ENCODE results near the gene ADGRV1.

The ADGRV1 gene, protein sequence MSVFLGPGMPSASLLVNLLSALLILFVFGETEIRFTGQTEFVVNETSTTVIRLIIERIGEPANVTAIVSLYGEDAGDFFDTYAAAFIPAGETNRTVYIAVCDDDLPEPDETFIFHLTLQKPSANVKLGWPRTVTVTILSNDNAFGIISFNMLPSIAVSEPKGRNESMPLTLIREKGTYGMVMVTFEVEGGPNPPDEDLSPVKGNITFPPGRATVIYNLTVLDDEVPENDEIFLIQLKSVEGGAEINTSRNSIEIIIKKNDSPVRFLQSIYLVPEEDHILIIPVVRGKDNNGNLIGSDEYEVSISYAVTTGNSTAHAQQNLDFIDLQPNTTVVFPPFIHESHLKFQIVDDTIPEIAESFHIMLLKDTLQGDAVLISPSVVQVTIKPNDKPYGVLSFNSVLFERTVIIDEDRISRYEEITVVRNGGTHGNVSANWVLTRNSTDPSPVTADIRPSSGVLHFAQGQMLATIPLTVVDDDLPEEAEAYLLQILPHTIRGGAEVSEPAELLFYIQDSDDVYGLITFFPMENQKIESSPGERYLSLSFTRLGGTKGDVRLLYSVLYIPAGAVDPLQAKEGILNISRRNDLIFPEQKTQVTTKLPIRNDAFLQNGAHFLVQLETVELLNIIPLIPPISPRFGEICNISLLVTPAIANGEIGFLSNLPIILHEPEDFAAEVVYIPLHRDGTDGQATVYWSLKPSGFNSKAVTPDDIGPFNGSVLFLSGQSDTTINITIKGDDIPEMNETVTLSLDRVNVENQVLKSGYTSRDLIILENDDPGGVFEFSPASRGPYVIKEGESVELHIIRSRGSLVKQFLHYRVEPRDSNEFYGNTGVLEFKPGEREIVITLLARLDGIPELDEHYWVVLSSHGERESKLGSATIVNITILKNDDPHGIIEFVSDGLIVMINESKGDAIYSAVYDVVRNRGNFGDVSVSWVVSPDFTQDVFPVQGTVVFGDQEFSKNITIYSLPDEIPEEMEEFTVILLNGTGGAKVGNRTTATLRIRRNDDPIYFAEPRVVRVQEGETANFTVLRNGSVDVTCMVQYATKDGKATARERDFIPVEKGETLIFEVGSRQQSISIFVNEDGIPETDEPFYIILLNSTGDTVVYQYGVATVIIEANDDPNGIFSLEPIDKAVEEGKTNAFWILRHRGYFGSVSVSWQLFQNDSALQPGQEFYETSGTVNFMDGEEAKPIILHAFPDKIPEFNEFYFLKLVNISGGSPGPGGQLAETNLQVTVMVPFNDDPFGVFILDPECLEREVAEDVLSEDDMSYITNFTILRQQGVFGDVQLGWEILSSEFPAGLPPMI (N-terminal part only)

DNA sequence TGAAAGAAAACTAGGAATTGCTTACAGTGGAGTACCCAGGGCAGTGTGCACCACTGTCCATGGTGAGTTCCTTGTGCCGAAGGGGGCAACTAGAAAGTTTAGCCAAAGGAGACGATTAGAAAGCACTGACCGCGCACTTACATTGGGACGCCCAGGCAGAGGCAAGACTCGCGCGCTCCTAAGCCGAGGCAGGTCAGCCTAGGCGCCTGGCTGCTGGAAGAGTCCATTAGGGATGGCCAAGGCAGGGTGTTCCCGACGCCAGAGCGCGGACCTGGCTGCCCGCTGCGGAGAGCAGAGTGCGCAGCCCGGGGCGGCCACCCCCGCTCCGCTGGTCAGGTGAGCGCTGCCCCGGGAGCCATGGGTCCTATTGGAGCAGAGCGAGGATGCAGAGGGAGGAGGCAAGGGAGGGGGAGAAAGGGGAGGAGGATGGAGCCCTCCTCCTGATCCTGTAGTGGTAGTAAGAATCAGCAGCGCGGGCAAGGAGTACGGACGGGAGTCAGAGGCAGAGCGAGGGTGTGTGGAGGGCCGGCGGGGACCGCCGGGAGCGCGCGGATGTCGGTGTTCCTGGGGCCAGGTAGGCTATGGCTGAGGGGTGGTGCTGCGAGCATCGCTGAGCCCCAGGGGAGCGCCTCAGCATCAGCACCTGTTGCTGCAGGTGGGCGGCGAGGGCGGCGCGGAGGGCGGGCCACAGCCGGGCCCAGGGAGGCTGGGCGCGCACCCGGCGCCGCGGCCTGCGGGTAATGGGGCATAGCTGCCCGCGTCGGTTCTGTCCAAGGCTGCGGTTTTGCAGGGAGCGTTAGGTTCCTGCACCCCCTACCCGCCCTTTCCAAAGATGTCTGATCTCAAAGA is at the start of gene ADGRV1:
ADGRV1 (plus strand) TSS at position 454 of the 849 bp plus-strand sequence; CDS start at position 553, 99 bp downstream.
- no peak for DNase-seq (ENCODE audit: low read depth)

DNA sequence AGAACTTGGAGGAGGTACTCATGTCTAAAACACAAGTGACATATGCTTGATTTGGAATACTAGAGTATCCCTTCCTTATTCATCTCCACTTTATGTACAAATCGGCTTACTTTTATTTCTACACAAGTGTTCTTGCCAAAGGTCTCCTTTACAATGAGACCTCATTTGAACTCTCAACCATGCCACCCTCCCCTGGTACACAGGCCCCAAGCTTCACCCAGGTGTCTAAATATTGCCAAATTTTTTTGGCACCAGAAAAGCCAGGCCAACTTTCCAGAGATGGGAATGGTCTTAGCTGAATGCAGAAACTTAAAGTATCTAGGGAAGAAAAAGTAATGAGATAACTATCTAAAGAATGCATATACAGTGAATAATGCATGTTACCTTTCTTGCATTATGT is 48.2 kb upstream of the ADGRV1 start:
- DNase-seq (ENCODE audit: low read depth) = no peak

DNA sequence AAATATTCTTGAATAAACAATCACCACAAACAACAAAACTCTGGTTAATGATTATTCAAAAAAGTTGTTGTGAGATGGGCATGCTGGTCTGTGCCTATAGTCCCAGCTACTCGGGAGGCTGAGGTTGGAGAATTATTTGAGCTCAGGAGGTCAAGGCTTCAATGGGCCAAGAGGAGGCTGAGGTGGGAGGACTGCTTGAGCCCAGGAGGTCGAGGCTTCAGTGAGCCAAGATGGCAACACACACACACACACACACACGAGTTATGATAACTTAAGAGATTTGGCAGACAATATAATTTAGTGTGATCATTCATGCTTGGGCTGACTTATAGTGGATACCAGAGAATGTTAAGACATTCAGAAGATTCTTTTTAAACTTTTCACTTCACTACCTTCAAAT is 44.1 kb upstream of the ADGRV1 start:
- no peak for DNase-seq (ENCODE audit: low read depth)

DNA sequence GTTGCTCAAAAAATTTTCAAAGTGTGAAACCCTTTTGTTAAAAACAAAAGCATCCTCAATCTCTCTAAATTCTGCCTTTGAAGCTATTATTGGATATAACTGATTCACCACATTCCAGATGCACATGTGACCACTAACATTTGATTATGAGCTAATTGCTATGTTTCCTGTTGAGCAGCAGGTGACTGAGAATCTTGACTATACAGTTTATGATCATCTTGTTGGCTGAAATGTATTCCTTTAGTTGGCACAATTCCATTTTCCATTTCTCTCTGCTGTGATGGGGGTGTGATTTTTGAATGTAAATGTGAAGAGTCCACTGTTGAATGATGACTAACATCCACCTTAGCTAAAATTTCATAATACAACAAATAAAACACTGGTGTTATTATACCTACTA is 39.9 kb upstream of the ADGRV1 start:
- DNase-seq (ENCODE audit: low read depth) = no peak

DNA sequence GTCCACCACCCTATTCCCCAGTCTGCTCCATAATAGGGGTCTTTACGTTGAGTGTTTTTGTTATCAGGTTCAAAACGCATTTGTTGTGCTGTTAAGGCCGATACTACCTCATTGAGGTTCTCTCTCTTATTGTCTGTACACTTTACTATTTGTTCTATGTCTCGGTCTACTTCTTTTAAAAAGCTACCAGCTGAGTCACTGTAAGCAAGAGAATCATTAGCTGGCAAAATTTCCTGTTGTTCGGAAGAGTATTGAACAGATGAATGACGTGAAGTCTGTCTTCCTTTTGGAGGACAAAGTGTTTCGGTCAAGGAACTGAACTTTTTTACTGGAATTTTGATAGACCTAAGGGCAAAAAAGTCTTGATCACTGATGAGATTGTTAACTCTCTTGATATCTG is 39.5 kb upstream of the ADGRV1 start:
- DNase-seq (ENCODE audit: low read depth) = no peak

DNA sequence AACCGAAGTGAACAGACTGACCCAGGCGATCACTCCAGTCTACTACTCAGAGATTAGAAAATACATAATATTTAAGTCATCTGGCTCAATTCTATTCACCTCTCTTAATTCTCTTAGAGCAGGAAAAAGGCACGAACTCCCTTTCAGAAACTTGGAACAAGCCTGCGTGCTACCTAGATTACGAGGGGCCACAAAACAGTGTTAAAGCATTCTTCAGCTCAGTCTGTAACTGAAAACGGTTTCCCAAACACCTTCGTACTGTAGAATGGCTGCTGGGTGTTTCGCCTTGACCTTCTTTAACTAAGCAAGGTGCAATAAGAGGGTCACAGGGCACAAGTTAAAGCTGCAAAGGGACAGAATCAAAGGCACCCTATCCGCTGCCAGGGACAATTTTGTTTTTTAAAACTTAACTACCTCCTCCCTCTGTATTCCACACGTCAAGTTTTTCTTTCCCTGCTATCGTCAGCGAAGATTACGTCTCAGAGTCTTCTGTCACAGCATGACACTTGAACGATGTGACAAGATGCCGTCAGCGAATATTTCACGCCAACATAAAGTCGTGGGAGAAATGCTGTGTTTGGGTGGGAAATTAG is 29.9 kb upstream of the ADGRV1 start:
- no peak for DNase-seq (ENCODE audit: low read depth)

DNA sequence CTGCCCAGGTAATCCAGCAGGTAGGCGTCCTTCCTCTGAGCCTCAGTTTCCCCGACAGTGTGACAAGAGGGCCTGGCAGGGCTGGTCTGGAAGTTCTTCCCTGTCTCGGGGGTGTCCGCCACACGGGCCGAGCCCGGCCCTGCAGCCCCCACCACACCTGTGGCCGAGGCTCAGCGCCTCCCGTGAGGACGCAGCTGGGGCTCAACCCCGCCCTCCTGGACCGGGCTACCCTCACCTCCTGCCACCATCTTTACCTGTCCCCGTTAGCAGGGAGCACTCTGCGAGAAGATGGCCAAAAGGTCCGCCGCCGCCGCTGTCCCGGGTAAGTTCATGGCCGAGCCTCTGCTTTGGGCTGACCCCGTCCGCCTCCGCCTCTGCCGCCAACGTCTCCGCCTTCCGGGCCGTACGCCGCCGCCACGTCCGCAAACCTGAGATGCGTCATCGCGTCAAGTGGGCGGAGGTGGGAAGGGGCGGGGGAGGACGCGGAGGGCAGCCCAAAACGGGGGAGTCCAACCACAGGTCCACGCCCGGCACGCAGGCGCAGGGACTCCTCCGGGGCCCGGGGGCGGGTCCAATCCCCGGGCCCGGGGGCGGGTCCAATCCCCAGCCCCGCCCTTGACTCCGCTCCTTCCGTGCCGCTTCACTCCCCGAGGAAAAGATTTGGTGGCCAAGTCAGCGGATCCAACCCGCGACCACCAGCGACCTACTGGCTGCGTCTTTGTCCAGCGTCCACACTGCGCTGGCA is 29.2 kb upstream of the ADGRV1 start, which contains the start of gene LYSMD3:
LYSMD3 (minus strand) TSS at position 391 of the 745 bp plus-strand sequence. CDS start 4,295 bp downstream, outside the sequence.
- peak; percentile 96 for DNase-seq (ENCODE audit: low read depth)

DNA sequence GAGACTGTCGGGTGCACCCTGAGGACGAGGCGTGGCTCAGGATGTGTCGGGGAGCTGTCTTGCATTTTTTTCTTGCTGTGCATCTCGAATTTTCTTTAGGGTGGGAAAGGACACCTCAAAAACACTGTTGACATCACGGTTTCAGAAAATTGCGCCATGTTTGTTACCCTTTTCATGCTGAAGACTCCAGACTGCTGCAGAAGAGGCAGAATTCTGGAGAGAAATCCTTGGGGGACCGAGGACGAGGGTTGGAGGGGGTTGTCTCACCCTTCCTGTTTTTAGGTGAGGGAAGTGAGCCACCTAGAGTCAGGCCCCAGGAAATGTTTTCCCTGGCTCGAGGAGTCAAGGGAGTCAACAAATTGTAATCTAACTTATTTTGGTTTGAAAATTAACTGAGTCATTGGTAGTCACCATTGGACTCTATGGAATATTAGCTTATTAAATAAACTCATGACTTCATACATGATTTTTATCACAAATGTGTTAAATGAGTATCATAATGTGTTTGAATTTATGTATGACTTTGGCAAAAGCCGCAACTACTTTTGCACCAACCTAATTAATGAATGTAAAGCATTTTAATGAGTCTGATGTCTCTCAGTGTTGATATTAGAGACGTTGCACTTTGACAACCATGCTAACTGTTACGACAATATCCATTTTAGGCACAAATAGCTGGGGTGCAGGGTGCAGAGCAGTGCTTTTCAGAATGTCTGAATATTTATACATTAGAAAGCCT is 28.5 kb upstream of the ADGRV1 start:
- DNase-seq (ENCODE audit: low read depth) = peak; percentile 33

DNA sequence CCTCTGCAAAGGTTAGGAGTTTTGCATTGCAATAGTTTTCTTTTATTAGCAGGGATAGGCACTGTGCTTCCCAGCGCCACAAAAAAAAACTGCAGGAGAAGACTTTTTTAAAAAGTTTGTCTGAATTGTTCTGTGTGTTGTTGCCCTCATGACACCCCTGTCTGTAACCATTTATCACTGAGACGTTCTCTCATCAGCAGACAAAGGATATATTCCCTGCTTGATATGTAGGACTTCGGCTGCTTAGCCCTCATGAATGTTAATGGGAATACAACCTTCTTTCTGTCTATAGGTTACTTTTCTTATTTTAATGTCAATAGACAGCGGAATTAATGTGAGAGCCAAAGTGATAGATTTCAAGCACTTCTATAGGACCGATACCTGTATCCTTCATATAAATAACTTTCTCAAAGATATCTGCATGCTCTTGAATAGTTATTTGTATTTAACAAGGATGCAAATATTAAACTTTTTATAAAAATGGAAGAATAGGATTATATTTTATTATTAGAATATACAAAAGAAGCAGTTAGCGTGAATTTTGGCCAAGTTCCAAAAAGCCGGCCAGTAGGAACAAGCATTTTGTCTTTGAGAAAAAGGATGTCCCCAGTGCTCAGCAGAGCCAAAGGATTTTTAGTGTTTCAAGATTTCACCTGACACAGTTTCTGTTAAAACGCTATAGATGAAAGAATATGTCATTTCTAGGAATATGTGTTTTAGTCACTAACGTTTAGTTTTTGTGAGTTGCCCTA is 27.7 kb upstream of the ADGRV1 start:
- no peak for DNase-seq (ENCODE audit: low read depth)

DNA sequence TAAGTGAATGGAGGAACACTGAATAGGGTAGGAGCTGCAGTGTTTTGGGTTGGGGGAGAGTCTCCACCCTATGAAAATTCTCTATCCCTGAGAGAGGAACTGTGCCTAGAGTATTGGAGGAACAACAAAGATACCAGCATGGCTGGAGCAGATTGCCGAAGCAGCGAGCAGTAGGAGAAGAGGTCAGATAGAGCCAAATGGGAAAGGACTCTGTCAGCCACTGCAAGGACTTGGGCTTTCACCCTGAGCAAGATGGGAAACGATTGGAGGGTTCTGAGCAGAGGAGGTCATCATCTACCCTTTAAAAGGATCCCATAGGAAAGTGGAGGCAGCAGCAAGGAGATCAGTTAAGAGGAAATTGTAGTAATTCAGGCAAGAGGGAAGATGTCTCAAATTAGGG is 24.8 kb upstream of the ADGRV1 start:
- DNase-seq (ENCODE audit: low read depth) = no peak

DNA sequence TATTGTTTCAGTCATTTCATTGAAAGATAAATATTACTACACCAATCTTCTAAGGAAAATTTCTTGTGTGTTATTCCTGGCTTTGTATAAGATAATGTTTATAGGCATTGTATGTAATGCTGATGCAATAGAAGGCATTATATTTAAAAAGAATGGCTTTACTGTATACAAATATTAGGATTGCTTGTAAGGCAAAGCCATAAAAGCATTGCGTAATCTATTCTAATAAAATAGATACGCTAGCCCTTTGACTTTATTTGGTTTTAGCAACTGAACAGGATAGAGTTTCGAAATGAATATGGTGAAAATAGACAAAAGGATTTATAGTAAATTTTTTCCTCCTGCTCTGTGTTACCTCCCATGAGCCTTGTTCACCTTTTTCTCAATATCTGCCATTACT is 23.7 kb upstream of the ADGRV1 start:
- DNase-seq (ENCODE audit: low read depth) = no peak

DNA sequence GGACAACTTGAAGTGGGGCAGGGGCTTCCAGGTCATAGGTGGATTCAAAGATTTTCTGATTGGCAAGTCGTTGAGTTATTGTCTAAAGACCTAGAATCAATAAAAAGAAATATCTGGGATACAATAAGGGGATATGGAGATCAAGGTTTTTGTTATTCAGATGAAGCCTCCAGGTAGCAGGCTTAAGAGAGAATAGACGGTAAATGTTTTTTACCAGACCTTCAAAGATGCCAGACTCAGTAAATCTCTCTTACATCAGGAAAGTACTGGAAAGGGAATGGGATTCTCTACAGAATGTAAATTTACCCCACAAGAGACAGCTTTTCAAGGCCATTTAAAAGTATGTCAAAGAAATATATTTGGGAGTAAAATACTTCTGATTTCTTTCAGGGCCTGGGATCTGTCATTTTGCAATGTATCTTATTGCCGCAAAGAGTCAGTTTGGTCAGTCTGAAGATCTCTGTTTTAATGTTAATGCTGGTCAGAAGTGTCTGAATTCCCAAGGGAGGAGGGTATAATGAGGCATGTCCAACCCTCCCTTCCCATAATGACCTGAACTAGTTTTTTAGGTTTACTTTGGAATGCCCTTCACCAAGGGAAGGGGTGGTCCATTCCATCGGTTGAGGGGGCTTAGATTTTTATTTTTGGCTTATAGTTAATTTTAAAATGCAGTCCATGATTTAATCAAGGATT is 15.6 kb upstream of the ADGRV1 start:
- no peak for DNase-seq (ENCODE audit: low read depth)

DNA sequence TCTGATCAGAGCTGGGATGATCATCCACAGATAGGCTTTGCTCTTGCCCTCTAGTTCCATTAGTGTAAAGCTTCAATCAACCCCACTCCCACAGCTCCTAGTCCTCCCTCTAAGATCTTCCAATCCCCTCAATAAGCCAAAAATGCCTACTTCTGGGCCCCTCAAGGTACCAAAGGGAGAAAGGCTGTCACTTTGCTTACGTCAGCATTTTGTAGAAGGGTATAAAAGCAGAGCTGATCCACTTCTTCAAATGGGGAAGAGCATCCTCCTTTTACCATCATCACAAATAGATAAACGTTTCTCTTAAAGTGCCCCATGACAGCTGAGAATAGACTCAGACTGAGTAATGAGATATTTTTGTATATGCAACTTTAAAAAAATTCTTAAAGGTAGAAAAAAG is 13.1 kb upstream of the ADGRV1 start:
- no peak for DNase-seq (ENCODE audit: low read depth)

DNA sequence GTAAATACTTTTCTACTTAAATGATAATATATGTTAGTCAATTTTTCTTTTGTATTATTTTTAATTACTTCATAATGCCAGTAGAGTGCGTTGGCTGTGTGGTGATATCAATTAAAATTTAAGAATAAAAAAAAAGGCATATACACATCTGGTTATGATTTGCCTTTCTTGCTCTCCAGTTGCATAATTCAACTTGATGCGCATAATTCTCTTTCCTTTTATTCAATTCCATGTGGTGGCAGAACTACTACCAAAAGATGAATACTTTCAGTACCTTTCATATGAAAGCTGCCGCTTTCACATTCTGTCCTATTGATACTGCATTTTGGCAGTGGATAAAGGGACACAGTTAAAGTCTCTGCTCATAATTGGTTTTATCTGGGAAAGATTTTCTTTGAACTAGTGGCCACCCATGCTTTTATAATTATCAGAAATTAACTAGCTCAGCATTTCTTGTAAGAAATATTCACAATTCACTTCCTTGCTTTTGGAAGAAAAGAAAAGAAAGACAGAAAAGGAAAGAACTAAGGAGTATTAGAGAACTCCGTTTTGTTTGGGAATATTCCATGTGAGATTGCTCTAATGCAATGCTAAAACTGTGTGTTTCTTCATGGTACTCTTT is 12.3 kb upstream of the ADGRV1 start:
- DNase-seq (ENCODE audit: low read depth) = no peak

DNA sequence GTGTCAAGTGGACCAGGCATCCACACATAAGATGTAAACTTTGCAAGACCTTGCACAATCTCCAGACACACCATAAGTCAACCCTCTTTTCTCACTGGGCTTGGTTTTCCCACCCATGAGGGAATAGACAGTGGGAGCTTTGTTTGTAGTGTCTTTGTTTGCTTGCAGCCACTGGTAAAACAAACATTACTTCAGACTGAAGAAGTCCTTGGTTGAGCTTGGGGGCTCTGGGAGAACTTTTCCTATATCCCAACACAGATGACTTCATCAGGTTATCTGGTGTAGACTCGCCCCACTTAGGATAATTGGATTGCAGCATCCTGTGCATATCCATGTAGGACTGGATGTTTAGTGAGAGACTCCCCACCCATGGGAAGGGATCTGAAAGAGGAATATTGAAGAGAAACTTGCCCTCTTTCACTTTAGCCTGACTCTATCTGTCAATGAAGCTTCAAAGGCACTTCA is 11.5 kb upstream of the ADGRV1 start:
- DNase-seq (ENCODE audit: low read depth) = no peak

DNA sequence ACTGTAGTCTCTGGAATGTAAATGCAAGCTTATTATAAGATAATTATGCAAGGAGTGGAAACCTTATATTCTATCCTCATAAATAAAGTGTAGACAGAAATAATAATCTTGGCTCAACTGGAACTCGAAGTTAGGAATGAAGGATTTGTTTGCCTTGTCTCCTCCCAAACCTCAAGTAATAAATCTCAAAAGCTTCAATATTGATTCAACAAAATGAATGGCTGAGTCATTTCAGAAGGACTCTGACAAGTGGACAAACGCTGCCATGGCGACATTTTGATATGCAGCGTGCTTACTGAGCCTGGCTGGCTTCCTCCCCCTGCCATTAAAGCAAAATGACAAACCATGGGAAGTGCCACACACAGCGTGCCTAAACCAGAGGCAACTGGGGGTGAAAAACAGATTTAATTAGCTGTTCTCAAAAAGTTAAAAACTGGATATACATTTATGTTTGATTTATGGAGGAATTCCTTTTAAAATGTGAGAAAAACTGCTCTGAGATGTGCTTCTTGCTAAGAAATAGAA is 10.5 kb upstream of the ADGRV1 start:
- DNase-seq (ENCODE audit: low read depth) = no peak

DNA sequence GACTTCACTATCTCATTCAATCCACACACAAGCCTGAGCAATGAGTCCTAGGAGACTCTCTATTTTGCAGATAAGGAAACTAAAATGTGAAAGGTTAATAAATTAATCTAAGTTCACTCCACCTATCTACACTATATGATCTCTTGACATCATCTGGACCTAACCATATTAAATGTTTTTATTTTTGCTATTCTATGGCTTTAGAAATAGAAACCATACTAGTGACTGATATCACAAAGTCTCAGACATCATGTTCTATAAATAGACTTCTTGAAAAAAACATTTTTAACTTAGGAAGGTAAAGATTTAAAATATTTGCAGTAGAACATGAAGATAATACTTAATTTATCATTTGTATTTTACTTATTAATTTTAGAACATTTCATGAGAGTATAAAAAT is 9.4 kb upstream of the ADGRV1 start:
- DNase-seq (ENCODE audit: low read depth) = no peak

Data from activated T-cell treated with anti-CD3 and anti-CD28 coated beads for 1 hour (primary cell).